GM10847 (cell line): ENCODE data around the gene LOXL3.

Experiments used
- POLR2A ChIP-seq: IDR thresholded peaks from 2 replicates; pipeline ENCODE4 v1.6.1; 2011; ENCODE audit not compliant: insufficient read length; ENCODE audit errors: extremely low read depth

Gene LOXL3

GRCh38 chr2:74558284-74559230, 4.8 kb upstream of the LOXL3 start:
- TF ChIP-seq POLR2A: no peak

DNA sequence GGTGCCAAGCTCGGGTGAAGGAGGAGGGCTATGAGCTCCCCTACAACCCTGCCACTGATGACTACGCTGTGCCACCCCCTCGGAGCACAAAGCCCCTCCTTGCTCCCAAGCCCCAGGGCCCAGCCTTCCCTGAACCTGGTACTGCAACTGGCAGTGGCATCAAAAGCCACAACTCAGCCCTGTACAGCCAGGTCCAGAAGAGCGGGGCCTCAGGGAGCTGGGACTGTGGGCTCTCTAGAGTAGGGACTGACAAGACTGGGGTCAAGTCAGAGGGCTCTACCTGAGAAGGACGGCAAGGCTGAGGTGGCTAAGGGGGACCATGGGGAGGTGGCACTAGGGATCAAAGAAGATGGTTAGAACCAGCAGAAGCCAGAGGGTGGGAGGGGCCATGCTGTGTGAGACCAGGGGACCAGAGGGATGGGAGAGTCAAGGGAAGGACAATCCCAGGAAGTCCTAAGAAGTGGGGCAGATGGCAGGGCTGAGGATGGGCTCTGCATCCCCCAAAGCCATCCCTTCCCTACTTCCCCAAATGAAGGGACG, 3.2 kb upstream of the LOXL3 start:
- no peak for TF ChIP-seq POLR2A

- TF ChIP-seq POLR2A: no peak
These were observed 2.4 kb upstream of the LOXL3 start for GRCh38 chr2:74556159-74556558.

DNA sequence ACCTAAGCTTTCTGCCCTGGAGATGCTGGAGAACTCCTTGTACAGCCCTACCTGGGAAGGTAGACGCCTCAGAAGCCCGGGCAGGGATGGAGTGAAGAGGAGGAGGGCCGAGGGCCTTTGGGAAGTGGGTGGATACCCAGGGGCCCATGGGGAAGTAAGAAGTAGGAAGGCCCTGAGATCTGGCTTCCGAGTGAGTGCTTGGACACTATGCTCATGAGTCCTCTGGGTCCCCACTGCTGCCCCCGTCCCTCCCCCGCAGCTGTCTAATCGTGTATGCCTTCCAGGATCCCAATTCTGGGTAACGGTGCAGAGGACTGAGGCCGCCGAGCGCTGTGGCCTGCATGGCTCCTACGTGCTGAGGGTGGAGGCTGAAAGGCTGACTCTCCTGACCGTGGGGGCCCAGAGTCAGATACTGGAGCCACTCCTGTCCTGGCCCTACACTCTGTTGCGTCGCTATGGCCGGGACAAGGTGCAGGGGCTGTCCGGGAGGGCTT, 1.9 kb upstream of the LOXL3 start:
- TF ChIP-seq POLR2A: no peak

DNA sequence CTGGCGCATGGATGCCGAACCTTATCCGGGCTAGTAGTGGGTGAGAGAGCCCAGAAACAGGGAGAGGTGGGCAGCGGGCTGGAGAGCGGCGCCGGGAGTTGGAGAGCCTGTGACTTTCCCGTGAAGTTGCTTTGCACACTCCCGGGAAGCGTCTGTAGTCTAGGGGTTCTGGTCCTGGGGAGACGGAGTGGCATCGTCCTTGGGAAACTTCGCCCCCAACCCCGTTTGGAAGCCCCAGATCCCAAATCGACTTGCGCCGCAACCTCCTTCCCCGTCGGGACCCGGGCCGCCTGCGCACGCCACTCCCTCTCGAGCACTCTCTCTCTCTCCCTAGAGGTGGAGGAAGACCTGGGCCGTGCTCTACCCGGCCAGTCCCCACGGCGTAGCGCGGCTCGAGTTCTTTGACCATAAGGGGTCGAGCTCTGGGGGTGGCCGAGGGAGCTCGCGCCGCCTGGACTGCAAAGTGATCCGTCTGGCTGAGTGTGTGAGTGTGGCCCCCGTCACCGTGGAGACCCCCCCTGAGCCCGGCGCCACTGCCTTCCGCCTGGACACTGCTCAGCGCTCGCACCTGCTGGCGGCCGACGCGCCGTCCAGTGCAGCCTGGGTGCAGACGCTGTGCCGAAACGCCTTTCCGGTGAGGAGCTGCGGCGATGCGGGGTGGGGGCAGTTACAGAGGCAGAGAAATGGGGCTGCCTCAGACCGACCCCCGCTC, 1.2 kb upstream of the LOXL3 start:
- TF ChIP-seq POLR2A: peak; percentile 21

DNA sequence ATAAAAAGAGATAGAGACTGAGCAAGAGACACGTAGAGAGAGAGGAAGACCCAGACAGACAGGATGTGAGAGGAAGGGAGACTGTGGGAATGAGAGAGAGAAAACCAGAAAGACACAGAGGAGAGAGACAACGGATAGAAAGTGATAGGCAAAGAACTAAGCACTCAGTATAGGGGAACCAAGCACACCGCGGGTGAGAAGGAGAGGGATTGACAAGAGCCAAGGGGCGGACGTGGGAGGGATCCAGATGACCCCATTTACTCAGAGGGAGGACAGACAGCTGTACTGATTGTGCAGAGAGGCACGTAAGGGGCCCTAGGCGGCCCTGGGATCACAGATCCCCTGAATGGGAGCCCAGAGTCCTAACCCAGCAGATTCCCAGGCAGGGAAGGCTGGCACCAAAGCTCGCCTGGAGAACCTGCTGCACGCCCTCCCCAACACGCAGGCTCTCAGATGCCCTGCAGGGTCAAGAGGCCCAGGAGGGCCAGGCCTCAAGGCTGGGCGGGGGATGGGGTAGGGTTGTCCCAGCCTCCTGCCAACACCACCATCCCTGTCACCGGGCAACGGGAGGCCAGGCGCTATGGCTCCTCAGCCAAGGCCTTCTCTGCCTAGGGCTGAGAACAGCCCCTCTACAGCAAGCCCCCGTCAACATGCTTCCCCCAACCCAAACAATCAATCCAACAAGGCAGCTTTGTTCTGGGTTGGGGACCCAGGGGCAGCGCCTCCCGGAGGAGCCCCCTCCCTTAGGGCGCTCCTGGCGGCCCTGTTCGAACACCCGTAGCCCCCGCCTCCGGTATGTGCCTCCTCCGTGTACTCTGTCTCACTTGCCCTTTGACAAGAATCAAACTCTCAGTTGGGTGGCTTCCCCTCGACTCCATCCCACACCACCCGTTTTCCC, 579 bp downstream of the LOXL3 start:
- TF ChIP-seq POLR2A: peak; percentile 21

DNA sequence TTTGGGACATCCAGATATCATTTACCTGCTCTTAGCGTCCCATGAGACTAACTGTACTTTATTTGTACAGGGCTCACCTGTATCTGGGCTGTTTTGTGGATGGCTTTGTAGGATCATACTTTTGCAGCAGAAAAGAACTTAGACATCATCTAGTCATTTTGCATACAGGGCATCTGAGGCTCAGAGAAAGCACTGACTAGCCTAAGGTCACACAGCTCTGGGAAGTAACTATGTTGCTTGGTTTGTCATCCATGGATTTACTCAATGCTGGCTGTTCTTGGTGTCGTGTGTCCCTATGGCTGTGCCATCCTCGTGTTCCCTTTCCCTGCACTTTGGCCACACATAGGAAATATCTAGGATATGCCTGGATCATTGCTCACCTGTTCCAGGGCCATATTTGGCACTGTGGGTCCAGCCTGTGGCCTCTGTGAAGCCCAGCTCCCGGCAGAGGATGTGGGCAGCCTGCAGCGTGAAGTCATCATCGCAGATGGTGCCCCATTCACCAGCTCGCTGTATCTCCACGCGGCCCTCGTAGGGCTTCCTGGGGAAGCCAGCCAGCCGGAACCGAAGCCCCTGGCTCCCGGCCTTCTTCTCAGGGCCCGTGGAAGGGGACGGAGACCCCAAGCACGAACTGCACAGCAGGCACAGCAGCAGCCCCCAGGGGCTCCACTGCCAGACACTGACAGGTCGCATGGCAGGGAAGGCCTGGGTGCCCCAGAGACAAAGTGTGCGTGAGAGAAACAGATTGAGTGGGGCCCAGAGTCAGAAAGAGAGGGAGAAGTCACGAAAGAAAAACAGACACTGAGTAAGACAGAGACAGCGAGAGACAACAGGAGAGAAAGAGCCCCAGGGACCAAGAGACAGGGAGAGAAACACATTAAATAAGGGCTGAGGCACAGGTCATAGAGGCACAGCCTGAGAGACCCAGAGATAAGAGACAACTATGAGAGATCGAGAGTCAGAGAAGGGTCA, 1.5 kb downstream of the LOXL3 start:
- TF ChIP-seq POLR2A: no peak

- no peak for TF ChIP-seq POLR2A
These were observed 2.2 kb downstream of the LOXL3 start for GRCh38 chr2:74551530-74551929.

DNA sequence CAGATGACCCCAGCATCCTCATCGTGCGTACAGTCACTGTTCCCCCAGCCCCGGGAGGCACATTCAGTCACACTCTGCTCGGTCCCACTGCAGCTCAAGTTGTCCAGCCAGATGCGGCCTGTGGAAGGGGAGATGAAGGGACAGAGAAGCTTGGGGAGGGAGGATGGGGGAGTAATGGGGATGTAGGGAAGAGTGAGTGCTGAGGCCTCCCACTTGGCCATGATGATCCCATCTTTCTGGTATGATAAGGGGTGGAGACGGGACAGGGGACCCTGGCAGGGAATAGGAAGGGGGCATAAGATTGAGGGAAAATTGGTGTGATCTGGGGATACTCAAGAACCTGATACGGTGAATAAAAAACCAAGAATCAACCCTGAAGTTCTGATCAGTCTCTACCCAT, 3.5 kb downstream of the LOXL3 start:
- TF ChIP-seq POLR2A: no peak

DNA sequence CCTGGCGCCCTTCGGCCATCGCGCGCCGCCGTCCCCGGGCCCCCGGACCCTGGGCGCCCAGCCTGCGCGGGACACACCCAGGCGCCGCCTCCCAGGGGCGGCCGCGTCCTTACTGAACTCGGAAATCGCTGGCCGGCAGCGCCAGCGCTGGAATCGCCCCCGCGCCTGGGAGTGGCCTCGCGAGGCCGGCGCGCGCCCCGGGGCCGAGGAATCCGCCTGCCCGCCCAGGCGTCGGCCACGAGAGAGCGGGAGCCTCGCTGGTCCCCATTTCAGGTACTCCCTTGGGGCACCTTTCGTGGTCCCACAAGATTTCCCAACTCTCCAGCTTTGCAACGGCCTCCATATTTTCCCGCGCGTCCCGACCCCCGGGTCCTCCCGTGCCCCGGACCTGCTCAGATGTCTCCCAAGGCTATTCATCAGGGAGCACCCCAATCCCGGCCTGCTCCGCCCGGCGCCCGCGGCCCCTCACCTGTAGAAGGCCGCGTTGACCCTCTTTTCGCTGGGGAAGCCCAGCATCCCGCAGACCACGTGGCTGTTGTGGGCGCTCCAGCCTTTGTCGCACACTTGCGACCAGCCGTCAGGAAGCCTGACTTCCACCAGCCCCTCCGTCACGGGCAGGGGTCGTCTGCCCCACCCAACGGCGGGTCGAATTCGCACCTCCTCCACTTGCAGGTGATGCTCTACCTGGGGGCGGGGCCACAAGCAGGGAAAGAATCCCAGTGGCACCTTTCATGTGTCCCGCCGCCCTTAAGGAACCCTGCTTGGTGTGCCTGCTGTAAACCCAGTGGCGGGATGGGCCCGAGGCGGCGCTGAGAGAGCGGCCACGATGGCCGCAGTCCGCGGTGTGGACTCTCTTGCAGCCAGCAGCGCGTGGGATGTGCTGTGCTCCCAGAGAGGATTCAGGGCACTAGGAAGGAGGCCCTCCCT, 4.6 kb downstream of the LOXL3 start:
- TF ChIP-seq POLR2A: peak; percentile 24

DNA sequence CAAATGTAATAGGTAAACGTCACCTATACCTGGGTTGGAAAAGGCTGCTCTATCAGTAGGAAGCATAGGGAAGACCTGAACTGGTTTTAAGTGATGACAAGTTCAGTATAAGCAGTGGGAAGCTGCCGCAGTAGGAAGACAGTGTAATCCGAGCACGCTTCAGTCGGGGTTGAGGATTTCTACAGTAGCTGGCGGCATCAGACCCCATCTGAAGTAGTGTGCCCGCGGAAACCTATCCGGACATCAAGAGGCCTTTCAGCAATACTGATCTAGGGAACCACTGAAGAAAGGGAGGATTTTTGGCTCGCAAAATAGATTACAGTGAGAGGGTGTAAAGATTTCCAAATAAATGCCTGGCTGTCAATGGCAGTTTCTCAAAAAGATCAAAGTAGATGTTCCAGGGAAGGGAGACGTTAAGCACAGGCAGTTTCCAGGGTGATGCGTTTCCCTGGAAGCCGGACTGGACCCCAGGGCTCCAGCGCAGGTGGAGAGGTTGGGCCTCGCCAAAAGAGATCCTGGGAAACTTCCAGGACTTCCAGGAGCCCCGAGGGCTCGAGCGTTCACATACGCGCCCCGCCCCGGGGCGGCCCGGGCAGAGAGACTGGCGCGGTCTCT, 5.3 kb downstream of the LOXL3 start:
- TF ChIP-seq POLR2A: no peak

GRCh38 chr2:74546004-74546403, 7.7 kb downstream of the LOXL3 start:
- TF ChIP-seq POLR2A: no peak
